ENCODE data around the gene PLCB1. TPM values are rescaled to one million over a fixed set of nuclear protein-coding genes. Genes with fewer than 3 reads are reported as not detected.

The PLCB1 gene
- total RNA-seq, 1 donor from 2014 or later, result 58.5 TPM

- no peak for DNase-seq (ENCODE audit: low spot score)
- no peak for ATAC-seq
- intact Hi-C loops (cut with DNase I), result no loop called here
Observed at GRCh38 chr20:8527998-8528723, 396.1 kb downstream of the PLCB1 start.

- no peak for DNase-seq (ENCODE audit: low spot score)
- intact Hi-C loops (cut with DNase I), result no loop called here
- no peak for ATAC-seq
Observed at GRCh38 chr20:8530022-8530421, 398.0 kb downstream of the PLCB1 start.

- intact Hi-C loops (cut with DNase I), result no loop called here
- DNase-seq (ENCODE audit: low spot score), result no peak
- ATAC-seq, result no peak
Observed at GRCh38 chr20:8532169-8532568, 400.1 kb downstream of the PLCB1 start.

GRCh38 chr20:8534368-8535160 is 402.5 kb downstream of the PLCB1 start:
- ATAC-seq, result no peak

GRCh38 chr20:8535403-8536261 is 403.6 kb downstream of the PLCB1 start:
- DNase-seq (ENCODE audit: low spot score), result no peak
- no peak for ATAC-seq
- intact Hi-C loops (cut with DNase I), result no loop called here

More at GRCh38 chr20:8534368-8535160, 402.5 kb downstream of the PLCB1 start:
- intact Hi-C loops (cut with DNase I), result no loop called here
- no peak for DNase-seq (ENCODE audit: low spot score)

GRCh38 chr20:8536262-8536618 is 404.2 kb downstream of the PLCB1 start:
- intact Hi-C loops (cut with DNase I), result no loop called here
- ATAC-seq, result no peak
- DNase-seq (ENCODE audit: low spot score), result no peak

GRCh38 chr20:8540466-8540865 is 408.4 kb downstream of the PLCB1 start:
- DNase-seq (ENCODE audit: low spot score) (no peak), ATAC-seq (no peak)

GRCh38 chr20:8542110-8542486 is 410.0 kb downstream of the PLCB1 start:
- ATAC-seq, result no peak
- intact Hi-C loops (cut with DNase I), result no loop called here
- DNase-seq (ENCODE audit: low spot score), result no peak

More at GRCh38 chr20:8540466-8540865, 408.4 kb downstream of the PLCB1 start:
- intact Hi-C loops (cut with DNase I), result no loop called here

GRCh38 chr20:8545212-8545611 is 413.1 kb downstream of the PLCB1 start:
- ATAC-seq, result no peak
- no peak for DNase-seq (ENCODE audit: low spot score)
- intact Hi-C loops (cut with DNase I), result no loop called here

- no peak for ATAC-seq
- DNase-seq (ENCODE audit: low spot score), result no peak
- intact Hi-C loops (cut with DNase I), result no loop called here
Observed at GRCh38 chr20:8547035-8547650, 415.1 kb downstream of the PLCB1 start.

- no peak for ATAC-seq
- intact Hi-C loops (cut with DNase I), result no loop called here
- DNase-seq (ENCODE audit: low spot score), result no peak
Observed at GRCh38 chr20:8547968-8548588, 416.0 kb downstream of the PLCB1 start.

GRCh38 chr20:8549192-8549591 is 417.1 kb downstream of the PLCB1 start:
- intact Hi-C loops (cut with DNase I), result no loop called here
- ATAC-seq (no peak), DNase-seq (ENCODE audit: low spot score) (no peak)

GRCh38 chr20:8557711-8558110 is 425.6 kb downstream of the PLCB1 start:
- no peak for DNase-seq (ENCODE audit: low spot score)
- intact Hi-C loops (cut with DNase I), result no loop called here
- no peak for ATAC-seq

- DNase-seq (ENCODE audit: low spot score) (no peak), ATAC-seq (no peak)
- intact Hi-C loops (cut with DNase I), result no loop called here
Observed at GRCh38 chr20:8562356-8562755, 430.3 kb downstream of the PLCB1 start.

GRCh38 chr20:8568075-8568474 is 436.0 kb downstream of the PLCB1 start:
- peak; percentile 63 for ATAC-seq
- intact Hi-C loops (cut with DNase I), result no loop called here

GRCh38 chr20:8569766-8570165 is 437.7 kb downstream of the PLCB1 start:
- intact Hi-C loops (cut with DNase I), result no loop called here
- ATAC-seq (no peak), DNase-seq (ENCODE audit: low spot score) (no peak)

More at GRCh38 chr20:8568075-8568474, 436.0 kb downstream of the PLCB1 start:
- no peak for DNase-seq (ENCODE audit: low spot score)

- ATAC-seq (peak; percentile 69), DNase-seq (ENCODE audit: low spot score) (no peak)
- intact Hi-C loops (cut with DNase I), result no loop called here
Observed at GRCh38 chr20:8571611-8572010, 439.5 kb downstream of the PLCB1 start.

- intact Hi-C loops (cut with DNase I), result no loop called here
- DNase-seq (ENCODE audit: low spot score), result no peak
- ATAC-seq, result no peak
Observed at GRCh38 chr20:8573686-8574085, 441.6 kb downstream of the PLCB1 start.

GRCh38 chr20:8575114-8575513 is 443.0 kb downstream of the PLCB1 start:
- intact Hi-C loops (cut with DNase I), result no loop called here
- DNase-seq (ENCODE audit: low spot score) (no peak), ATAC-seq (no peak)

Data from sciatic nerve (tissue), 2 donors.